Loucy (cell line): ENCODE data around the gene IRF2.

Experiments used
- H2AFZ ChIP-seq: fragments of 200-600 bp; sonication (generic); 2 replicates; pipeline ENCODE4 v1.6.0; 2016; ENCODE audit warnings: antibody characterized with exemption, mild to moderate bottlenecking, low read length, moderate library complexity
- H3F3A ChIP-seq: fragments of 200-600 bp; 2 replicates; pipeline ENCODE4 v1.6.0; 2016; ENCODE audit warnings: antibody characterized with exemption, low read depth, mild to moderate bottlenecking
- H3K27me3 ChIP-seq: fragments of 200-600 bp; sonication (generic); 2 replicates; pipeline ENCODE4 v1.6.1; 2014; ENCODE audit warnings: low read length, mild to moderate bottlenecking; ENCODE audit not compliant: insufficient read depth, poor library complexity, severe bottlenecking
- H3K36me3 ChIP-seq: fragments of 200-600 bp; sonication (generic); 2 replicates; pipeline ENCODE4 v1.6.1; 2016; ENCODE audit warnings: low read length; ENCODE audit not compliant: insufficient read depth
- H3K4me1 ChIP-seq: fragments of 200-600 bp; sonication (generic); 2 replicates; pipeline ENCODE4 v1.5.1; 2014; ENCODE audit warnings: low read length, mild to moderate bottlenecking; ENCODE audit not compliant: insufficient read depth, poor library complexity, severe bottlenecking
- H3K4me2 ChIP-seq: fragments of 200-600 bp; sonication (generic); 2 replicates; pipeline ENCODE4 v1.6.0; 2014; ENCODE audit warnings: antibody characterized with exemption, low read length, low read depth, mild to moderate bottlenecking; ENCODE audit not compliant: poor library complexity, severe bottlenecking
- H3K4me3 ChIP-seq: fragments of 200-600 bp; sonication (generic); 2 replicates; pipeline ENCODE4 v1.5.1; 2014; ENCODE audit warnings: low read length, mild to moderate bottlenecking, mixed read lengths; ENCODE audit not compliant: poor library complexity, severe bottlenecking
- H3K79me2 ChIP-seq: fragments of 200-600 bp; sonication (generic); 2 replicates; pipeline ENCODE4 v1.6.1; 2014; ENCODE audit warnings: low read length; ENCODE audit not compliant: insufficient read depth
- H3K9ac ChIP-seq: fragments of 200-600 bp; sonication (generic); 2 replicates; pipeline ENCODE4 v1.6.0; 2014; ENCODE audit warnings: mild to moderate bottlenecking, low read depth, low read length, moderate library complexity; ENCODE audit not compliant: poor library complexity, severe bottlenecking
- H3K9me2 ChIP-seq: fragments of 200-600 bp; sonication (generic); replicated peaks from 2 replicates; pipeline ENCODE4 v1.6.1; 2016; ENCODE audit warnings: low read depth, low read length, mixed read lengths
- H3K9me3 ChIP-seq: fragments of 200-600 bp; sonication (generic); 2 replicates; pipeline ENCODE4 v1.6.1; 2014; ENCODE audit warnings: mild to moderate bottlenecking, antibody characterized with exemption, low read length, low read depth; ENCODE audit not compliant: insufficient read depth
- H4K20me1 ChIP-seq: fragments of 200-600 bp; sonication (generic); 2 replicates; pipeline ENCODE4 v1.6.0; 2014; ENCODE audit warnings: antibody characterized with exemption, low read length, mild to moderate bottlenecking; ENCODE audit not compliant: insufficient read depth, poor library complexity, severe bottlenecking
- CTCF ChIP-seq: fragments of 200-600 bp; sonication (generic); conservative IDR thresholded peaks from 2 replicates; pipeline ENCODE4 v1.5.1; 2014; ENCODE audit warnings: mild to moderate bottlenecking, antibody characterized with exemption, low read length
- EZH2phosphoT487 ChIP-seq: fragments of 200-600 bp; IDR thresholded peaks from 2 replicates; pipeline ENCODE4 v1.6.1; 2018; ENCODE audit warnings: antibody characterized with exemption, mild to moderate bottlenecking, moderate library complexity, borderline replicate concordance

The IRF2 gene

GRCh38 chr4:184415071-184415470, 59.3 kb downstream of the IRF2 start:
- Histone ChIP-seq H3K4me1 (peaks cover 13% of the 10 kb centered on the region), H3K4me2 (no peak overlapping the region), H3K79me2 (peaks cover 5% of the 10 kb centered on the region; the same call in 1 of the 2 replicates), H4K20me1 (no peaks in the 10 kb centered on the region), H3K9me3 (no peaks in the 10 kb centered on the region), H3F3A (no peaks in the 10 kb centered on the region), H2AFZ (no peak overlapping the region), H3K4me3 (no peak overlapping the region), H3K9me2 (no peaks in the 10 kb centered on the region), H3K27me3 (no peaks in the 10 kb centered on the region), H3K36me3 (peaks cover 52% of the 10 kb centered on the region), H3K9ac (no peak overlapping the region)
- no peak for TF ChIP-seq CTCF
- TF ChIP-seq EZH2phosphoT487 = no peak

- H3K9ac ChIP-seq = no peak overlapping the region
- no peaks in the 10 kb centered on the region for H3K27me3 ChIP-seq
- H3K4me2 ChIP-seq = no peak overlapping the region
- TF ChIP-seq EZH2phosphoT487 (no peak), CTCF (no peak)
- no peaks in the 10 kb centered on the region for H3K79me2 ChIP-seq
- H4K20me1 ChIP-seq = no peaks in the 10 kb centered on the region
- H3K9me2 ChIP-seq = no peaks in the 10 kb centered on the region
- no peak overlapping the region for H2AFZ ChIP-seq
- H3K9me3 ChIP-seq = no peaks in the 10 kb centered on the region
- no peaks in the 10 kb centered on the region for H3F3A ChIP-seq
- H3K4me1 ChIP-seq = peaks cover 20% of the 10 kb centered on the region
- H3K4me3 ChIP-seq = no peak overlapping the region
- H3K36me3 ChIP-seq = peaks cover 54% of the 10 kb centered on the region
These were observed 60.9 kb downstream of the IRF2 start for GRCh38 chr4:184413261-184414046.

- Histone ChIP-seq H2AFZ (no peak overlapping the region), H3K9ac (no peak overlapping the region), H3K4me2 (peak overlapping the region; percentile 49), H3K27me3 (no peaks in the 10 kb centered on the region), H3K4me1 (peaks cover 16% of the 10 kb centered on the region), H3K9me2 (no peaks in the 10 kb centered on the region), H3K9me3 (no peaks in the 10 kb centered on the region), H3K79me2 (no peaks in the 10 kb centered on the region), H4K20me1 (no peaks in the 10 kb centered on the region), H3K4me3 (no peak overlapping the region), H3F3A (no peaks in the 10 kb centered on the region), H3K36me3 (peaks cover 58% of the 10 kb centered on the region)
- TF ChIP-seq EZH2phosphoT487 = no peak
- no peak for TF ChIP-seq CTCF
These were observed 63.6 kb downstream of the IRF2 start for GRCh38 chr4:184410748-184411147.
